A549 (cell line): ENCODE data around the gene LAMA3. TPM values are rescaled to one million over a fixed set of nuclear protein-coding genes. Genes with fewer than 3 reads are reported as not detected.

Experiments
- ATAC-seq, 2 experiments: fragments of 200-7000 bp in 1 of 2; fragments of >200 bp in 1 of 2; cut with Nextera tagmentation in 1 of 2; cut with Tn5 transposase in 1 of 2; 3 replicates each; pipeline versions ENCODE4 v1.8.0 to v1.9.1; 2018 to 2020; ENCODE audit warnings: mild to moderate bottlenecking in 1 of 2, moderate library complexity in 1 of 2
- CTCF ChIA-PET: fragments of 300-600 bp; sonication (Branson Sonifier 250); formaldehyde crosslinking; extraction: SDS; loops from one replicate; lab custom pipeline; 2021; ENCODE audit warnings: antibody characterized with exemption, inconsistent platforms; lab: Yijun Ruan, JAX
- POLR2A ChIA-PET: fragments of 350-600 bp; formaldehyde crosslinking; extraction: SDS; loops from one replicate; lab custom pipeline; 2021; ENCODE audit warnings: antibody characterized with exemption, inconsistent platforms; lab: Yijun Ruan, JAX
- DNase-seq, 2 experiments: peaks; one replicate each; pipeline versions ENCODE4 v3.0.0 to v3.0.0-alpha.2; 2011 to 2016; ENCODE audit warnings: low read depth in 1 of 2, low spot score in 1 of 2
- FAIRE-seq: peaks from 2 replicates; lab custom pipeline; 2011; peaks lifted over from hg19 to GRCh38; lab: Jason Lieb, UNC
- H3K27ac ChIP-seq, 2 experiments: fragments of >200 bp; sonication (Bioruptor Twin); formaldehyde crosslinking; 3 replicates each; pipeline ENCODE4 v1.5.1; 2016 to 2017
- H3K4me1 ChIP-seq: fragments of >200 bp; sonication (Bioruptor Twin); formaldehyde crosslinking; 3 replicates; pipeline ENCODE4 v1.6.1; 2016
- H3K4me2 ChIP-seq: fragments of >200 bp; sonication (Bioruptor Twin); formaldehyde crosslinking; 3 replicates; pipeline ENCODE4 v1.6.1; 2016
- H3K4me3 ChIP-seq: fragments of >200 bp; sonication (Bioruptor Twin); formaldehyde crosslinking; 3 replicates; pipeline ENCODE4 v1.5.1; 2016
- H3K9me3 ChIP-seq: fragments of >200 bp; sonication (Bioruptor Twin); formaldehyde crosslinking; 3 replicates; pipeline ENCODE4 v1.6.1; 2016
- ATOH8 ChIP-seq: fragments of 250-450 bp; sonication (Bioruptor Pico); IDR thresholded peaks from 2 replicates; pipeline ENCODE4 v1.5.0; 2020; ENCODE audit warnings: low read depth, mild to moderate bottlenecking, moderate library complexity
- CBX8 ChIP-seq: fragments of 200-600 bp; sonication (generic); IDR thresholded peaks from 2 replicates; pipeline ENCODE4 v1.6.1; 2016
- CTCF ChIP-seq: fragments of >200 bp; sonication (Bioruptor Twin); formaldehyde crosslinking; IDR thresholded peaks from 3 replicates; pipeline ENCODE4 v1.5.1; 2016
- HEYL ChIP-seq: fragments of 250-450 bp; sonication (Bioruptor Pico); IDR thresholded peaks from 2 replicates; pipeline ENCODE4 v1.8.0; 2021; ENCODE audit warnings: mild to moderate bottlenecking, moderate library complexity
- HOXB5 ChIP-seq: fragments of 250-450 bp; sonication (Bioruptor Pico); IDR thresholded peaks from 2 replicates; pipeline ENCODE4 v1.5.0; 2020; ENCODE audit warnings: mild to moderate bottlenecking, moderate library complexity
- KDM5A ChIP-seq: fragments of 200-600 bp; sonication (generic); IDR thresholded peaks from 2 replicates; pipeline ENCODE4 v1.6.1; 2016; ENCODE audit warnings: antibody characterized with exemption, mild to moderate bottlenecking
- MAZ ChIP-seq: fragments of 150-350 bp; IDR thresholded peaks from 2 replicates; pipeline ENCODE4 v1.6.1; 2014; ENCODE audit warnings: antibody characterized with exemption, low read depth, low read length, borderline replicate concordance
- MYC ChIP-seq: IDR thresholded peaks from 2 replicates; pipeline ENCODE4 v1.6.1; 2012; ENCODE audit warnings: mild to moderate bottlenecking, inconsistent platforms, low read length, improper control_type of control experiment, borderline replicate concordance
- NFE2L2 ChIP-seq: fragments of 150-350 bp; conservative IDR thresholded peaks from 2 replicates; pipeline ENCODE4 v1.6.1; 2014; ENCODE audit warnings: low read length
- NPAS2 ChIP-seq: fragments of 250-450 bp; sonication (Bioruptor Pico); IDR thresholded peaks from 2 replicates; pipeline ENCODE4 v1.8.0; 2022; ENCODE audit warnings: mild to moderate bottlenecking, moderate library complexity, borderline replicate concordance
- PBX3 ChIP-seq: IDR thresholded peaks from 2 replicates; pipeline ENCODE4 v1.6.1; 2012
- PHF8 ChIP-seq: fragments of 200-600 bp; sonication (generic); IDR thresholded peaks from 2 replicates; pipeline ENCODE4 v1.6.1; 2016; ENCODE audit warnings: low read depth, mild to moderate bottlenecking, antibody characterized with exemption, moderate library complexity, borderline replicate concordance
- POLR2A ChIP-seq: IDR thresholded peaks from 2 replicates; pipeline ENCODE4 v1.6.1; 2012; ENCODE audit warnings: mild to moderate bottlenecking, low read length
- POLR2AphosphoS2 ChIP-seq: conservative IDR thresholded peaks from 2 replicates; pipeline ENCODE4 v1.6.1; 2012; ENCODE audit warnings: low read length, improper control_type of control experiment, inconsistent platforms
- RAD21 ChIP-seq, 2 experiments: fragments of >200 bp in 1 of 2; sonication (Bioruptor Twin) in 1 of 2; formaldehyde crosslinking in 1 of 2; IDR thresholded peaks in 1 of 2; conservative IDR thresholded peaks in 1 of 2; 2 replicates in 1 of 2; 3 replicates in 1 of 2; pipeline ENCODE4 v1.6.1; 2012 to 2018; ENCODE audit warnings: inconsistent platforms in 1 of 2
- RARB ChIP-seq: fragments of 250-450 bp; sonication (Bioruptor Pico); IDR thresholded peaks from 2 replicates; pipeline ENCODE4 v1.8.0; 2021; ENCODE audit warnings: mild to moderate bottlenecking, moderate library complexity
- SMC3 ChIP-seq: fragments of >200 bp; sonication (Bioruptor Twin); formaldehyde crosslinking; IDR thresholded peaks from 3 replicates; pipeline ENCODE4 v1.6.1; 2018; ENCODE audit warnings: inconsistent platforms
- TFCP2L1 ChIP-seq: fragments of 250-450 bp; sonication (Bioruptor Pico); IDR thresholded peaks from 2 replicates; pipeline ENCODE4 v1.5.0; 2021; ENCODE audit warnings: mild to moderate bottlenecking
- USF2 ChIP-seq: fragments of 450-650 bp; IDR thresholded peaks from 2 replicates; pipeline ENCODE4 v1.6.1; 2014; ENCODE audit warnings: antibody characterized with exemption
- ZFP36 ChIP-seq: fragments of 450-650 bp; IDR thresholded peaks from 2 replicates; pipeline ENCODE4 v1.6.1; 2014; ENCODE audit warnings: borderline replicate concordance; ENCODE audit not compliant: partially characterized antibody
- ZSCAN20 ChIP-seq: fragments of 250-450 bp; sonication (Bioruptor Pico); IDR thresholded peaks from 2 replicates; pipeline ENCODE4 v1.8.0; 2022; ENCODE audit warnings: mild to moderate bottlenecking, moderate library complexity
- WGBS: methylation state at CpG from one replicate; pipeline ENCODE4 v1.1.6; 2017; ENCODE audit errors: missing lambda C conversion rate; 5-methylcytosine and 5-hydroxymethylcytosine counted together
- polyA plus RNA-seq, 4 experiments: library from polyadenylated mRNA; depleted of rRNA in 3 of 4; stranded (reverse); fragments of >200 nt; fragmentation: RNase III in 1 of 4; extraction: RNeasy Plus Mini Kit Qiagen cat#74134 plus additional on column Dnase treatment in 1 of 4; gene quantifications; 2 replicates in 3 of 4; 3 replicates in 1 of 4; pipeline ENCODE4 v1.2.3, GENCODE V29; 2011 to 2017

The LAMA3 gene
- polyA plus RNA-seq, 2 of the 4 experiments (the other 2 are of a cell fraction), result 18.2 to 31.0 TPM

GRCh38 chr18:23927821-23928746, 238.8 kb downstream of the LAMA3 start:
- no peaks in the 10 kb centered on the region for H3K4me1 ChIP-seq
- H3K4me2 ChIP-seq, result no peak overlapping the region
- TF ChIP-seq ZSCAN20 (CRISPR knock-in tag) (no peak), HEYL (CRISPR knock-in tag) (no peak), ATOH8 (CRISPR knock-in tag) (no peak), POLR2A (no peak)
- CTCF ChIA-PET, result interaction anchor here (1.0 to 3.3 kb wide), 2 partner anchors 9 to 10 kb away, joined by 3 to 18 read pairs; no protein-coding TSS in a partner anchor
- 90% methylated on average over 13 of the region's 13 CpGs for WGBS
- no peak overlapping the region for H3K4me3 ChIP-seq
- H3K27ac ChIP-seq, result no peak overlapping the region
- no peaks in the 10 kb centered on the region for H3K9me3 ChIP-seq
- DNase-seq (no peak), FAIRE-seq (no peak), ATAC-seq (no peak)
- POLR2A ChIA-PET, result no interaction called here

GRCh38 chr18:23929362-23929930, 240.2 kb downstream of the LAMA3 start:
- no peak for FAIRE-seq
- ChIA-PET POLR2A (no interaction called here), CTCF (interaction anchor here (1.0 to 3.3 kb wide), 2 partner anchors 9 to 11 kb away, joined by 3 to 18 read pairs; no protein-coding TSS in a partner anchor)
- Histone ChIP-seq H3K27ac (no peak overlapping the region), H3K4me2 (no peak overlapping the region), H3K4me3 (no peak overlapping the region), H3K9me3 (no peaks in the 10 kb centered on the region), H3K4me1 (no peaks in the 10 kb centered on the region)
- TF ChIP-seq USF2 (no peak), PHF8 (no peak), NPAS2 (CRISPR knock-in tag) (no peak), RAD21 (conservative IDR thresholded peaks at IDR 0.05 in 1 of 2, IDR thresholded peaks at IDR 0.05 in 1 of 2) (no peak), ZSCAN20 (CRISPR knock-in tag) (no peak), POLR2AphosphoS2 (no peak), CTCF (no peak), KDM5A (no peak), NFE2L2 (no peak), TFCP2L1 (CRISPR knock-in tag) (no peak), RARB (CRISPR knock-in tag) (no peak), MAZ (no peak), ZFP36 (no peak), HEYL (CRISPR knock-in tag) (no peak), MYC (no peak), CBX8 (no peak), SMC3 (no peak), PBX3 (no peak), HOXB5 (CRISPR knock-in tag) (no peak)
- no peak for DNase-seq
- WGBS, result 88% methylated on average over 5 of the region's 5 CpGs
- ATAC-seq, result no peak
